Measurements from ENCODE around the gene SELENOO.

SELENOO gene

DNA sequence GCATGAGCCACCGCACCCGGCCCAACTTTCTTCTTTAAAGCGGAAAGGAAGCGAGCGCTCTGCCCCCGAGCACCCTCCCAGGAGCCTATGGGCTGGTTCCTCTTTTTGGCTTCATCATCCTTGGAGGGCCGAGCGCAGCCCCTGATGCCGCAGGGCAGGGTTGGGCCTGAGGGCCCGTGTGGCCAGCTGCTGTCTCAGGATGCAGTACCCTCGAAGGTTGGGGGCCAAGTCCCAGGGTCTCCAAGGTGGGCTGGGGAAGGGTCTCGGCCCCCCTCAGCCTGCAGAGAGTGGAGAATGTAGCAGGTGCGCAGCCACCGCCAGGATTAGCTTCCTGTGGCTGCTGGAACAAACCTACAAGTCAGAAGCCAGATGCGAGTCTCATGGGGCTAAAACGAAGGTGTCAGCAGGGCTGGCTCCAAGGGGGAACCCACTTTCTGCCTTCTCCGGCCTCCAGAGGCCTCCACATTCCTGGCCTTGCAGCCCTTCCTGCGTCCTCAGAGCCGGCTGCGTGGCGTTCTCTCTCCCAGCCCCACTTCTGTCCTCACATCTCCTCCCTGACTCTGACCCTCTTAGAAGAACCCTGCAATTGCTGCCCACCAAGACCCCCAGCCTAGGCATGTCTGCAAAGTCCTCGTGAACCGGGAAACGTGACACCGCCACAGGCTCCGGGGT, 27.4 kb upstream of the SELENOO start:
- no peak for DNase-seq

DNA sequence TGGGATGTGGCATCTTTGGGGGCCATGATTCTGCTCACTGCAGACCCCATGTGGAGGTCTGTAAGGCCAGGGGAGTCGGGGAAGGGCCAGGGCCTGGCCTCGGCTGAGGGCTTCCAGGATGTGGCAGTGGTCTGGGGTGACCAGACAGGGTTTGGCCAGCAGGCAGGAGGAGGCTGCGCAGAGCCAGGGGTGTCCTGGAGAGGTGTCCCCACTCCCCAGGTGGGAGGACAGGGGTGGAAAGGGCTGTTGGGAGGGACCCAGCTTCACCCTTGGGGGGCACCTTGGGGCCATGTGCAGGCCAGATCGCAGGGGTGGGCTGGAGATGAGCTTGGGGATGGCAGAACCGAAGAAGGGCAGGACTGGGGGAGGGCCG, 26.8 kb upstream of the SELENOO start:
- no peak for DNase-seq

DNA sequence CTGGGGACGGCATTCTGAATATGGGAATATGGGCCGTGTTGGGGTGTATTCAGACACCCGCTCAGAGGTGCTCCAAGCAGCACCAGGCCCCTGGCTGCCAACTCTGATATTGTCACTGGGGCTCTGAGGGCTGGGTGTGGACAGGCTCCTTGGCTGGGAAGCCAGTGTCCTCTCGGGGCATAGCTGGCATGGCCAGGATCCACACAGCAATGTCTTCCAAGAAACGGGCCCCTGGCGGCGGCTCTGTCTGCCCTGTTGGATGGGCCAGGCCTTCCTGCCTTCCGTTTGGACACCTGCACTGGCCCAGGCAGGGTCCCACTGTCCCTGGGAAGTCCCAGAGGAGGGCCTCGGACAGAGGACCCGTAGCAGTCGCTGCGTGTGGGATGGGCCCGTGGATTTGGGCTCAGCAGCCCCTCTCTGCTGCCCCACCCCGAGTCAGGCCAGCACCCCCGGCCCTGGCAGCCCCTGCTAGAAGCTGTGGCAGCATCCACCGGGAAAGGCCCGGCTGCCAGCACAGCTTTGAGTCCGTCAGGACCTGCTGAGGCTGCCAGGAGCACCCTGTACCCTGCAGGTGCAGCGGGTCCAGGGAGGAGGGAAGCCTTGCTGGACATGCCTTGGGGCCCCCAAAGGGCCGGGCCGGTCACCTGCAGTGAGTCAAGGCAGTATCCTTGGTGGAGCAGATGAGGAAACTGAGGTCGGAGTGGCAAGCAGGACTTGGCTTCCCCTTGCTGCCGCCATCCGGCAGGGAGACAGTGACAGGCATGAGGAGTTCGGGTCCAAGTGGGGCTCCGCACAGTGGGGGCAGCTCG, 26.2 kb upstream of the SELENOO start:
- no peak for DNase-seq

DNA sequence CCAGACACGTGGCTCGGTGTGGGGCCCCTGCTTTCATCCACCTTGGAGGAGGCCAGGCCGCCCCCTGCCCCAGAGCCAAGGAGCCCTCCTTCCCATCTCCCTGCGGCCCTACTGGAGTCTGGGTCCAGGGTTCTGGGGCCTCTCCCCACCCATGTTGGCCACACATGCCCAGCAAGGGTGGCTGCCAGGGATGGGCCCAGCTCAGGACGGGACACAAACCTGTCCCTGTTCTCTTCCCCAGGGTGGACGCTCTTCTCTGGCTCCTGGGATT, 25.7 kb upstream of the SELENOO start:
- DNase-seq, result no peak

DNA sequence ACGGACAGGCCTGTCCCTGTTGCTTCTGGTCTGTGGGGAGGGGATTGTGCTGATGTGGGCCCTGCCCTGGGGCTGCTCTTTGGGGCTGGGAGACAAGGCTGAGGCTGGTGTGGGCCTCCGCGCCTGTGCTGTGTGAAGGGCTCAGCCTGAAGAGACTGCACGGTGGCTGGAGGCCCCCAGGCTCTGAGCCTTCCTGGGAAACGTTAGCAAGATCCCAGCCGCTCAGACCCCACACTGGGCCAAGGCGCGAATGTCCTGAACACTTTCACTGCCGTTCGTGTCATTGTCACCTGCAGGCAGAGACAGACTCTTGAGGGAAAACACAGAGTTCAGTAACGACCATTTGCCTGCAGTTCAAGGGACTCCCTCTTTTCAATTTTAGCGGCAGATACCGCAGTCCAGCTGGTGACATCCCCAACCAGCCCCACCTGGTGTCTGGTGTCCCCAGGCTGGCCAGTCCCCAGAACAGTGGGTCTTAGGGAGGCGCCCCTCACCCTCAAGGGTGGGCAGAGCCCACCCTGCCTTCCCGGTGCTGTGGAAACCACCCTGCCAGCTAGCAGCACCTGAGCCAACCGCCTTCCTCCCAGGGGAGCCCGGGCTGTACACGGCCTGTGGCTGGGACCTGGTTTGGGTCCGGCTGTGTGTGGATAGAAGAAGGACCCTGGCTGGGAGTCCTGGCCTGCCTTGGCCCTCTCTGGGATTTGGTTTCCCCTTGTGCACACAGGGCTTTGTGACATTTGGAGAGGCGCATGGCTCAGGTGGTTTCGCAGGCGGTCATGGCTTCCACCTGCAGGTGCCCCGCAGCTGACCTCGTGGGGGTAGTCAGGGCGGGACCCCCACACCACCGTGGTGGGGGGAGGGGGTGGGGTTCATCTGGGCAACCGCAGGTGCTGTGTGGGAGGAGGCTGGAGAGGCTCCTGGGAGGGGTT, 24.6 kb upstream of the SELENOO start:
- DNase-seq, result no peak

DNA sequence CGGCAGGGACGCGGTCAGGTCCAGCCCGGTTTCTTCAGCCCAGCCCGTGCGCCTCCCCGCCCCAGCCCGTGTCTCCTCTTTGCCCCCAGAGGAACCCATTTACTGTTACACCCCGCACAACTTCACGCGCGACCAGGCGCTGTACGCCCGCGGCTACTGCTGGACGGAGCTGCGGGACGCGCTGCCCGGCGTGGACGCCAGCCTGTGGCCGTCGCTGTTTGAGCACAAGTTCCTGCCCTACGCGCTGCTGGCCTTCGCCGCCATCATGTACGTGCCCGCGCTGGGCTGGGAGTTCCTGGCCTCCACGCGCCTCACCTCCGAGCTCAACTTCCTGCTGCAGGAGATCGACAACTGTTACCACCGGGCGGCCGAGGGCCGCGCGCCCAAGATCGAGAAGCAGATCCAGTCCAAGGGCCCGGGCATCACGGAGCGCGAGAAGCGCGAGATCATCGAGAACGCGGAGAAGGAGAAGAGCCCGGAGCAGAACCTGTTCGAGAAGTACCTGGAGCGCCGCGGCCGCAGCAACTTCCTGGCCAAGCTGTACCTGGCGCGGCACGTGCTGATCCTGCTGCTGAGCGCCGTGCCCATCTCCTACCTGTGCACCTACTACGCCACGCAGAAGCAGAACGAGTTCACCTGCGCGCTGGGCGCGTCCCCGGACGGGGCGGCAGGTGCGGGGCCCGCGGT, 23.8 kb upstream of the SELENOO start:
- no peak for DNase-seq

DNA sequence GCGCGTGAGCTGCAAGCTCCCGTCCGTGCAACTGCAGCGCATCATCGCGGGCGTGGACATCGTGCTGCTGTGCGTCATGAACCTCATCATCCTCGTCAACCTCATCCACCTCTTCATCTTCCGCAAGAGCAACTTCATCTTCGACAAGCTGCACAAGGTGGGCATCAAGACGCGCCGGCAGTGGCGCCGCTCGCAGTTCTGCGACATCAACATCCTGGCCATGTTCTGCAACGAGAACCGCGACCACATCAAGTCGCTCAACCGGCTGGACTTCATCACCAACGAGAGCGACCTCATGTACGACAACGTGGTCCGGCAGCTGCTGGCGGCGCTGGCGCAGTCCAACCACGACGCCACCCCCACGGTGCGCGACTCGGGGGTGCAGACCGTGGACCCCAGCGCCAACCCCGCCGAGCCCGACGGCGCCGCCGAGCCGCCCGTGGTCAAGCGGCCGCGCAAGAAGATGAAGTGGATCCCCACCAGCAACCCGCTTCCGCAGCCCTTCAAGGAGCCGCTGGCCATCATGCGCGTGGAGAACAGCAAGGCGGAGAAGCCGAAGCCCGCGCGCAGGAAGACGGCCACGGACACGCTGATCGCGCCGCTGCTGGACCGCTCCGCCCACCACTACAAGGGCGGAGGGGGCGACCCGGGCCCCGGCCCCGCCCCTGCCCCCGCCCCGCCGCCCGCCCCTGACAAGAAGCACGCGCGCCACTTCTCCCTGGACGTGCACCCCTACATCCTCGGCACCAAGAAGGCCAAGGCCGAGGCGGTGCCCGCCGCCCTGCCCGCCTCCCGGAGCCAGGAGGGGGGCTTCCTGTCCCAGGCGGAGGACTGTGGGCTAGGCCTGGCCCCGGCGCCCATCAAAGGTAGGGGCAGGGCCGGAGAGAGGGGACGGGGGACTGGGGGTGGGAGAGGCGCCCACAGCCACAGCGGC, 23.0 kb upstream of the SELENOO start:
- no peak for DNase-seq

DNA sequence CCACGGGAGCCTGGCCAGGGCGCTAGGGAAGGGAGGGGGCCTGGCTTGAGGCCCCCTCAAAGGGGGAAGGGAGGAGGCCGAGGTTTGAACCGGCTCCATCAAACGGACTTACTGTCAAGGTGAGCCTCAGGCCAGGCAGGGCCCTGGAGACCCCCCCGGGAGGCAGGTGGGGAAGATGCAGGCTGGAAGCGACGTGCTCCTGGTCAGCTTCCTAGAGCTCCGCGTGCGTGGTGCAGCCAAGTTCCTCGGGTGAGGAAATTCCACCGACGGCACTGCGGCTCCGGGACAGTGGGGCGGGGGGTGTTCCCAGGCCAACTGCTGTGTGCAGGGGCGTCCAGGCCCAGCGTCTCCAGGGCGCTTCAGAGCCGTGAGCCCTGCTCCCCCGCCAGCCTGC, 22.3 kb upstream of the SELENOO start:
- no peak for DNase-seq

DNA sequence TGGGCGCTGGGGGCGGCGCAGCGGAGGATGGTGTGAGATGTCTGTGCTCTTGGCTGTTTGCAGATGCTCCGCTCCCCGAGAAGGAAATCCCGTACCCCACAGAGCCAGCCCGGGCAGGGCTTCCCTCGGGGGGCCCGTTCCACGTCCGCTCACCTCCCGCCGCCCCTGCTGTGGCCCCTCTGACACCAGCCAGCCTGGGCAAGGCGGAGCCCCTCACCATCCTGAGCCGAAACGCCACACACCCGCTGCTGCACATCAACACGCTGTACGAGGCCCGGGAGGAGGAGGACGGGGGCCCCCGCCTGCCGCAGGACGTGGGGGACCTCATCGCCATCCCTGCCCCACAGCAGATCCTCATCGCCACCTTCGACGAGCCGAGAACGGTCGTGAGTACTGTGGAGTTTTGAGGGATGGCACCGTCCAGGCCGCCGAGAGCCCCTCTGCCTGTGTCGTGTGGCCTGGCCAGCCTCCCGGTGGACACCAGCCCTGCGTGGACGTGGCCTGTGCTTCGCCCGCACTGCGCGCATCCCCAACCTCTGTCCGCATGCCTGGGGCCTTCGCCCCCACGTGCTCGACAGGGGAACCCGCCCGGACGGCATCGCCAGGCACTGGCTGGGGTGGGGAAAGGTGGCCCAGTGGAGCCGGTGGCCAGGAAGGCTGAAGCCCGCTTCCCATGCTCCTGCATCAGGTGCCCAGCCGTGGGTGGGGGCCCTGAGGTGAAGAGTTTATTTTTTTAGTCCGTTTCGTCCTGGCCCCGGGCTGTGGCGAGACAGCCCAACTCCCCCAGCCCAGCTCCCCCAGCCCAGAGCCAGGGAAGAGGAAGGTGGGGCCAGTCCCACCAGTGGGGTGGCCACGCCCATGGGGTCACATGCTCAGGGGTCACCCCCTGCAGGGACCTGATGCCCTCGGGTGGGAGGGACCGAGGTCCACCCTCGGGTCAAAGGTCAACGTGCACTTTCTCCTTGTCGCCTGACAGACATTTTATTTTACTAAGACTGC, 21.6 kb upstream of the SELENOO start:
- DNase-seq, result no peak

DNA sequence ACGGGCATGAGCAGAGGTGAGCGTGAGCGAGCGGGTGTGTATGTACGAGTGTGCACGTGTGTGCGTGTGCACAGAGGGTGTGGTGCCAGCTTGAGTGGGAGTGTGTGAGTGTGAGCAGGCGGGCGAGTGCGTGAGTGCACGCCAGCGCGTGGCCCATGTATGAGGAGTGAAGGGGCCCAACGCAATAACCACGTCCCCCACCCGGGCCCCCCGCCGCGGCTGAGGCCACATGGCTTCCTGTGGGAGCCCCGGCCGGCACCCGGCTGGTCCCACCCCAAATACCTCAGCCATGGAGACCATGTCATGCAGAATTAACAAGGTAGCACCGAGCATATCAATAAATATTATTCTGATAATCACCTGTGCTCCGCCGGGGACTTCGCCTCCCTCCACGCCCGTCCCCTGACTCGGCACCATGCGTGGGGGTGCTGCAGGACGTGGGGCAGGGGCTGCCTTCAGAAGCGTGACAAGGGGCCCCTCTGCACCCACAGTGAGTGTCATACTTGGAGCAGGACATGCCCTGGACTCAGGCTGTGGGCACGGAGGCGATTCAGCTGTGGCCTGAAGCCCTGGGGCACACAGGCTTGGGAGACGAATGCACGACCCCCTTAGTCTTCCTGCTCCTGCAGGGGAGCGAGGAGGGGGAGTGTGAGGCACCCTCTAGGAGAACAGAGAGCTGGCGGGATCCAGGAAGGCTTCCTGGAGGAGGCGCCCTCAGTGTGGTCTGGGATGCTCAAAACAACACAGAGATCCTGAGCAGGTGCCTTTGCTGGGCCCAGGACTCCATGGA, 20.7 kb upstream of the SELENOO start:
- no peak for DNase-seq

DNA sequence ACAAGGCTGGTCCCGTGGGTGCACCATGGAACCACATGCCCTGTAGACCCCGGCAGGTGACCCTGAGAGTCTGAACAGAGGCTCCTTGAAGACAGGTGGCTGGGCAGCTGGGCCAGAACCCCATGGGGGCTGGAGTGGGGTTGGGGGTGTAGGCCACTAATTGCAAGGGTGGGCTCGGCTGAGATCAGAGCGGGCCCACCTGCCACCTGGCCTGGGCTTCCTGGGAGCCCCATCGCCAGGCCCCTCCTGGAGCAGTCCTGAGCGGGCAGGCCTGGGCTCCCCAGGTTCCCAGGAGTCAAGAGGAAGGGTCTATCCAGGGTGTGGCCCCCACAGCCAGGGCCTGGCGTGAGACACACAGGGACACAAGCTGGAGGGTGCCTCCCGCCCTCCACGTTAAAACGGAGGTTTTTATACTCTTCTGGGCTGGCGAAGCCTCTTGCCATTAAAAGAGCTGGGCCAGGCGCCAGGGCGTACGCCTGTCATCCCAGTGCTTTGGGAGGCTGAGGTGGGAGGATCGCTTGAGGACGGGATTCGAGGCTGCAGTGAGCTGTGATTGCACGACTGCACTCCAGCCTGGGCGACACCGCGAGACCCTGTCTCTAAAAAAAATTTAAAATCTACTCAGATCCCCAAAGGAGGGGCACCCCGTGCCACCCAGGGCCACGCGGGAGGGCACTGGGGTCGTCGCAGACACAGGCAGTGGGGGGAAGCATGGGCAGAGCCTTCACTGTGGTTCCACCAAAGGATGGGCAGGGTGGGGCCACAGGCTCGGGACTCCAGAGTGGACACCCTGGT, 19.9 kb upstream of the SELENOO start:
- DNase-seq, result no peak

DNA sequence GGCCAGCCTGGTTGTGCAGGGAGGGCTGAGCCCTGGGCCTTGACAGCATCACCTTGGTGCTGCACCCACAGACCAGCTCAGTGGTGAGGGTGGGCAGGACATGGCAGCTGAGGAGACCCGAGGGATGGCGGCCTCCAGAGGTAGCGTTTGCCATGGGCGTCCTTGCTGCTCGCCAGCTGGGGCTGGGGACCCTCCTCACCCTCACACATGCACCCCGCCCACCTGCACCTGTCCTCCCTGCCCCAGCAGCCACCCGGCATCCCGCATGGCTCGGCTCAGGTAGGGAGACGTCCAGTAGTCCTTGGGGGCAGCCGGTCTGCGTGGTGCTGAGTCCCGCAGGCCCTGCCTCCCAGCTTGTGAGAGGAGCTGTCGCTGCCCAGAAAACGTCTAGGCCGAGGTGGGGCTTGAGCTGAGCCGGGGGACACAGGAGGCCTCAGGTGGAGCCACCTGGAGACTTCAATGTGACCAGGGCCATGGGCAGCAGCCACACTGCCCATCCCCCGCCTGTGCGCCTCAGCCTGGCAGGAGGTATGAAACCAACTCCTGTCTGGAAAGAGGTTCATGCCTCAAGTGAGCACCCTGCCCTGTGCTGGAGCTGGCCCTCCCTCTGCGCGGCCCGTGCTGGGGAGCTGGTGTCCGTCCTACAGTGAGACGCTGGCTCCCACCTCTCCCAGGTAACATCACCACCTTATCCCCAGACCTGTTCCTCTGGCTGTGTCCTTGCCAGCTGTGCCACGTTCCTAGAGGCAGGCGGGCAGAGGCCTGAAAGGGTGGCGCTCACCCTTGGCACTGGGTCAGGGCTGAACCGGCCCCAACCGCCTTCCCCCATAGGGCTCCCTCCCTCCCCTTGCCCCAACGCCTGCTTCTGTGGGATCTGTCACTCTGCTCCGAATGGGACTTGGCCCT, 18.4 kb upstream of the SELENOO start:
- no peak for DNase-seq

DNA sequence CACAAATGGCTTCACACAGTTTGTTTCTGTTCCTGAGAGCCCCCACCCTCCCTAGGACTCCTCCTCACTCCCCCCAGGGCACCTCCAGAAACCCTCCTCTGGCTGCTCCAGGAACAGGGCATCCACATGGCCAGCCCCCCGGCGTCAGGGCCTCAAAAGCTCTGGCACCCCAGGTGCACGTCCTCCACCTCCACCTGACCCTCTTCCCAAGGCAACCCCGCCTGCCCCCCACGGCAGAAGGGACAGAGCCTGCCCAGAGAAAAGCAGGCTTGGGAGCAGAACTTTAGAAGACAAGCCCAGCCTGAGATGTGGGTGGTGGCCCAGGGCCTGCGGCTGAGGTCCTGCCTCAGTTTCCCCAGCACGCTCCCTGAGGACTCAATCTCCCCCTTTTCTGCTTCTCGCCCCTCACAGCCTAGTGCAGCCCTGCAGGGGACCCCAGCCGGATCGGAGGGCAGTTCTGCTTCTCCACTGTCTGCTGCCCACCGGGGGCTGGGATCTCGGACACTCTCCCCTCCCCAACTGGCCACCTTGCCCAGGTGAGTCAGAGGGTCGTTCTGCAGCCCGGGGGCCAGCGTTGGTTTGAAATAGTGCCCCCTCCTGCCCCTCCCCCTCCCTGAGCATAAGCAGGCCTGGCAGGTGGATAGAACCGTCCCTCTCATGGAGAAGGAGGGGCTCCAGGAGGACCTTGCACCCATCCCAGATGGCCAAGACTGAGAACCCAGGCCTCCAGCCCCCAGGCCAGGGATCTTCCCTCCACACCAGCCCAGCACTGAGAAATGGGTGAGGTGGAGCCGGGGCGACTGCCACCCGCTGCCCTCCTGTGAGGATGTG, 17.5 kb upstream of the SELENOO start:
- DNase-seq, result no peak

DNA sequence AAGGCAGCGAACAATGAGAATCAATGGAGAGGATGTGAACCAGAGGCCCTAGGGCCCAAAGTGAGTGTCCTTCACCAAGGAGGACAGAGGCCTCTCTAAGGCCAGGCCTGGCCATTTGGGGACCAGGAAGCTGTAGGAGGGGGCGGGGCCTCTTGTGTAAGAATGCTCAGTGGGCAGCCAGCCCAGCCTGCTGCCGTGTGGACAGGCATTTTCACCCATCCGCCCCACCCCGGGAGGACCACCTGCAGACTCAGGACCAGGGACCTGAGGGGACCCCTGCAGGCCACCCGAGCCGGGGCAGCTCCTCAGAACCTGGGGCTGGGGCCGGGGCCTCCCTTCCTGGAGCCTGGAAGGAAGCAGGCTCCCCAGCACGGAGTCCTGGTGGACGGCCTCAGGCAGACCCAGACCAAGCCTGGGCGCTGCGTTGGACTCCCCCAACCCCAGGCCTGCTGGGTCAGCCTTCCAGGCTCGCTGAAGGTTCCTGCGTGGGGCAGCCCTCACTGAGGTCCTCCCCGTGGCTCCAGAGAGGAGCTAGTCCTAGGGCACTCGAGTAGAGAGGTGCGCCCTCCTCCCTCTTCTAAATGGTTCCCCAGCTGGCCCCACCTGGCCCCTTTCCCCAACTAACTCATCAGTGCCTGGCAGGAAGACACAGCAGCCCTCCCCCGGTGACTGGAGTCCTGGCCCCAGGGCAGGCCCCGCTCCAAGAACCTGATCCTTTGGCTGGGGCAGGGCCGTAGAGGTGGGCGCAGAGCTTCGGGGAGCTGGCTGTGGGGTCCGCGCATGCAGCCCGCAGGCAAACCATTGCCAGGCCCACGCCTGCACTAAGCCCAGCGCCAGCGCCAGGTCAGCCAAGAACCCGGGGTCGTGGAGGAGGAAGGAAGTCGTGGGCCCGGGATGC, 16.6 kb upstream of the SELENOO start:
- no peak for DNase-seq

DNA sequence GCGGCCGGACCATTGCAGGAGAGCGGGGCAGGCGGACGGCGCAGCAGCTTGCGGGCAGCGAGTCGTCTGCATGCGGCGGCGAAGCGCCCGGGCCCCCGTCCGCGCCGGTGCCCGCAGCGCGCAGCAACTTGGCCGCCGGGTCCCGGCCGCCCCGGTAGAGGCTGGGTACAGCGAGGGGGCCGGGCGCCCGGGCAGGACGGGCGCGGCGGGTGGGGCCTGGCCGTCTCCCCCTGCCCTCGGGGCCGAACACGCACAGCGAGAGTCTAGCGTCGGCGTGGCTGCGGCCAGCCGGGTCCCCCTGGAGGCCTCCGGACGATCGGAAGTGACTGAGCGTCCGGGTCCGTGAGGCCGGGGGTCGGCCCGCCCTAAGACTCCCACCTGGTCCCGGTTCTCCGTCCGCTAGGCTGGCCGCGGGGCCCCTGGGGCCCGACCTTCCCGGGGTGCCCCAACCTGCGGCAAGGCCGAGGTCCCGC, 15.9 kb upstream of the SELENOO start:
- no peak for DNase-seq
